Naive thymus-derived CD4-positive, alpha-beta T cell (primary cell): Measurements from ENCODE around the gene BRI3. TPM values are rescaled to one million over a fixed set of nuclear protein-coding genes. Genes with fewer than 3 reads are reported as not detected.

ENCODE experiments used
- ATAC-seq: fragments of 150-1000 bp; cut with Tn5 transposase; 2 replicates; pipeline ENCODE4 v1.10.0; 2021; ENCODE audit warnings: mild to moderate bottlenecking, moderate library complexity
- CTCF ChIA-PET: fragments of 350-600 bp; sonication (Branson Sonifier 250); formaldehyde crosslinking; loops from one replicate; lab custom pipeline; 2021; ENCODE audit warnings: antibody characterized with exemption; lab: Charles Lee
- POLR2A ChIA-PET: fragments of 350-600 bp; sonication (Branson Sonifier 250); formaldehyde crosslinking; loops from one replicate; lab custom pipeline; 2021; ENCODE audit warnings: antibody characterized with exemption, inconsistent platforms; lab: Charles Lee
- DNase-seq, 9 donors: peaks; one replicate each; pipeline versions ENCODE4 v3.0.0 to v3.0.0-alpha.2; 2020 to 2022; ENCODE audit warnings: mixed read lengths in 1 of 9
- H3K27ac ChIP-seq: one replicate; pipeline ENCODE4 v1.7.0; 2013; ENCODE audit warnings: mild to moderate bottlenecking, low read depth, low read length, moderate library complexity
- H3K27me3 ChIP-seq, 2 donors: one replicate each; pipeline ENCODE4 v1.7.0; 2013; ENCODE audit warnings: low read length in 2 of 2, mild to moderate bottlenecking in 2 of 2, moderate library complexity in 2 of 2; ENCODE audit not compliant: control insufficient read depth in 2 of 2, insufficient read depth in 2 of 2
- H3K36me3 ChIP-seq, 3 experiments: 1 replicate in 2 of 3; 2 replicates in 1 of 3; pipeline ENCODE4 v1.7.0; 2013; ENCODE audit warnings: low read length in 3 of 3, mild to moderate bottlenecking in 3 of 3, moderate library complexity in 1 of 3; ENCODE audit not compliant: insufficient read depth in 3 of 3, control insufficient read depth in 2 of 3
- H3K4me1 ChIP-seq, 2 donors: one replicate each; pipeline ENCODE4 v1.7.0; 2013; ENCODE audit warnings: low read length in 2 of 2, mild to moderate bottlenecking in 2 of 2, moderate library complexity in 1 of 2; ENCODE audit not compliant: control insufficient read depth in 2 of 2, insufficient read depth in 2 of 2
- H3K4me3 ChIP-seq: 2 replicates; pipeline ENCODE4 v1.7.0; 2013; ENCODE audit warnings: mild to moderate bottlenecking, low read length
- H3K9me3 ChIP-seq, 3 experiments: 1 replicate in 2 of 3; 2 replicates in 1 of 3; pipeline ENCODE4 v1.7.0; 2013; ENCODE audit warnings: low read length in 3 of 3; ENCODE audit not compliant: control insufficient read depth in 2 of 3
- H3K27ac Mint-ChIP-seq, 9 donors: one replicate each; pipeline ENCODE4 v1.8.0; 2020 to 2022; ENCODE audit warnings: mixed read lengths in 9 of 9, mild to moderate bottlenecking in 8 of 9, moderate library complexity in 5 of 9, inconsistent platforms in 2 of 9
- H3K27me3 Mint-ChIP-seq, 5 donors: one replicate each; pipeline ENCODE4 v1.8.0; 2021 to 2022; ENCODE audit warnings: mixed read lengths in 5 of 5, mild to moderate bottlenecking in 1 of 5
- H3K36me3 Mint-ChIP-seq, 5 donors: one replicate each; pipeline ENCODE4 v1.8.0; 2020 to 2022; ENCODE audit warnings: mixed read lengths in 5 of 5, mild to moderate bottlenecking in 3 of 5, inconsistent platforms in 1 of 5
- H3K4me1 Mint-ChIP-seq, 7 donors: one replicate each; pipeline ENCODE4 v1.8.0; 2020 to 2022; ENCODE audit warnings: mixed read lengths in 7 of 7, mild to moderate bottlenecking in 3 of 7, inconsistent platforms in 1 of 7
- H3K4me3 Mint-ChIP-seq, 10 donors: one replicate each; pipeline ENCODE4 v1.8.0; 2020 to 2022; ENCODE audit warnings: mild to moderate bottlenecking in 10 of 10, mixed read lengths in 10 of 10, moderate library complexity in 6 of 10, inconsistent platforms in 2 of 10
- H3K9me3 Mint-ChIP-seq, 11 donors: one replicate each; pipeline ENCODE4 v1.8.0; 2020 to 2022; ENCODE audit warnings: mixed read lengths in 11 of 11, mild to moderate bottlenecking in 4 of 11, inconsistent platforms in 1 of 11, moderate library complexity in 1 of 11
- intact Hi-C, 2 donors: fragments of 100-400 bp; cut with micrococcal nuclease; formaldehyde crosslinking; loops; one replicate each; pipeline ENCODE4 v1.15.1; 2023
- polyA plus RNA-seq, 2 donors: library from polyadenylated mRNA; unstranded; fragments of 300-500 nt; fragmentation: Illumina TruSeq; gene quantifications; one replicate each; pipeline ENCODE4 v1.2.3, GENCODE V29; 2021
- total RNA-seq, 6 experiments: library from RNA in 5 of 6; stranded (reverse) in 5 of 6; gene quantifications; 1 replicate in 5 of 6; 2 replicates in 1 of 6; pipeline ENCODE4 v1.2.3 and lab custom pipeline; 2021 to 2026

Gene BRI3
- total and polyA plus RNA-seq, 7 experiments from 2014 or later, result 17.8 to 194 (median 82.4) TPM

DNA sequence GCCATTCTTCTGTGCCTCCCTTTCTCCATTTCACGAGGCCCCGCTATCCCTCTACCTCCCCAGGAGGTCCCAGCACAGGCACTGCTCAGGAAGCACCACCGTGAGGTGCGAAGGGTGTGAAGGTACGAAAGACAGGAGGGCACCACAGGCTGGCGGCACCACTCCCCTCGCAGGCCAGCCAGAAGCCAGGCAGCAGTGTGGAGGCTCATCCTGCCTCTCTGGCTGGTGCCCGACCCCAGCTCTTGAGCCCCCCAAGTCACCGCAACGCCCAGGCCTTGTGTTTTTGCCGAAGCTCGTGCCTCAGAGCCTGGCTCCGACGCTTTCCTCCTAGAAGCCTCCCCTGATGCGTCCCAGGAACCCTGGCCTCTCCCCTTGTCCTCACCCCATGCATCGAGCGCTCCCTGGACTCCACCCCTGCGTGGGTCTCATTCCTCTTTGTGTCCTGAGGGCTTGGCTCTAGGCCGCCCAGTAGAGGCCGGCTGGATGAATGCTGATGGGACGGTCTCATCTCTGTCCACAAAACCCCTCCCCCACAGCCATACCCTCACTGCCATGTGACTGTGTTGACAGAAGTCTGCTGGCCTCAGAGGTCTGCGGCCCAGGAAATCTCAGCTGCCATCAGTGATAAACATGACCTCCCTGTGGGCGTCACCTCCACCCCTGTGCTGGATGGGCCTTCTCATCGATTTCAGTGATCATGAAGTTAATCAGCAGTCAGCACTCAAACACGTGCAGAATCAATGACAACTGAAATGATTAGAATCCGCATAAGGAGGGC, 19.3 kb downstream of the BRI3 start:
- Mint-ChIP-seq H3K36me3 (peaks cover 0 to 4% (median 0%) of the 10 kb centered on the region in 5 donors), H3K4me3 (no peak overlapping the region), H3K4me1 (peaks cover 0 to 3% (median 0%) of the 10 kb centered on the region in 7 donors), H3K9me3 (no peaks in the 10 kb centered on the region), H3K27ac (no peak overlapping the region), H3K27me3 (no peaks in the 10 kb centered on the region)
- H3K9me3 ChIP-seq, result no peaks in the 10 kb centered on the region
- DNase-seq, result no peak
- no peak overlapping the region for H3K27ac ChIP-seq
- H3K27me3 ChIP-seq, result no peaks in the 10 kb centered on the region
- intact Hi-C loops, result no loop called here
- POLR2A ChIA-PET, result no interaction called here
- H3K4me1 ChIP-seq, result no peaks in the 10 kb centered on the region
- ATAC-seq, result no peak
- H3K4me3 ChIP-seq, result no peak overlapping the region
- H3K36me3 ChIP-seq, result no peaks in the 10 kb centered on the region
- CTCF ChIA-PET, result interaction anchor here (0.6 kb wide), 1 partner anchor 864 kb away, joined by 3 read pairs; no protein-coding TSS in a partner anchor

GRCh38 chr7:98301693-98302470, 20.4 kb downstream of the BRI3 start:
- ChIA-PET POLR2A (interaction anchor here (0.5 kb wide), 1 partner anchor 1170 kb away, joined by 3 read pairs; no protein-coding TSS in a partner anchor), CTCF (no interaction called here)
- H3K36me3 Mint-ChIP-seq, result peaks cover 0 to 4% (median 0%) of the 10 kb centered on the region in 5 donors
- intact Hi-C loops, result no loop called here
- no peaks in the 10 kb centered on the region for H3K27me3 ChIP-seq
- no peak overlapping the region for H3K4me3 ChIP-seq
- no peaks in the 10 kb centered on the region for H3K9me3 ChIP-seq
- no peak for ATAC-seq
- H3K36me3 ChIP-seq, result peaks cover 0 to 3% (median 0%) of the 10 kb centered on the region in 3 experiments
- DNase-seq, result no peak
- H3K4me1 ChIP-seq, result no peaks in the 10 kb centered on the region
- H3K4me1 Mint-ChIP-seq, result peaks cover 0 to 1% (median 0%) of the 10 kb centered on the region in 7 donors
- H3K27ac ChIP-seq, result no peak overlapping the region
- no peak overlapping the region for H3K27ac Mint-ChIP-seq
- H3K4me3 Mint-ChIP-seq, result no peak overlapping the region
- no peaks in the 10 kb centered on the region for H3K27me3 Mint-ChIP-seq
- H3K9me3 Mint-ChIP-seq, result no peaks in the 10 kb centered on the region

DNA sequence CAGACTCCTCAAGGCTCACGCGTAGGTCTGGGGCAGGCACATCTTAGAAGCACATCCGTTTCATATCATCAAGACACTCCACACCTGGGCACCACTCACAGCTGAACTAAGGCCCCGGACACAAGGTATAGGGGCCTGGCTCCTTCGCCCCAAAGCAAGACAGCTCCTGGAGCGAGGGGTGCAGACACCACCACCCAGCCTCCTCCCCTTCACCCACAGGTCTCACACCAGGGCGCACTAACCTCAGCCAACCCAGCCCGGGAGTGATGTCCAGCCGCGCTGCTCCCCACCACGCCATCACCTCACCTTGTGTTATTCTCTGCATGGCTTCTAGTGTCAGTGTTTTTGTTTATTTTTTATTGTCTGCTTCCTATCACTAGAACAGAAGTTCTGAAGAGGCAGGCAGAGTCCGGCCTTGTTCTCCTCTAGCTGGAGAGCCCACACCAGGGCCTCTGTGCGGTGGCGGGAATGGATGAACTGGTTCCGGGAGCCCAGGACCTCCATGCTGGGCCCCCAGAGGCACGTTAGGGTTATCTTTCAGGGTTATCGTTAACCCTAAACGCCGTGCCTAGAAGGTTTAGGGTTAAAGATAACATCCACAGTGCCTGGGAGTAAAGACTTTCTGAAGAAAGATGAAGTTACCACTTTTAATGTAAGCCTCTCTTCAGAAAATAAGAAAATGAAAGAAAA, 21.8 kb downstream of the BRI3 start:
- H3K27me3 ChIP-seq, result no peaks in the 10 kb centered on the region
- Mint-ChIP-seq H3K4me3 (no peak overlapping the region), H3K27ac (peak overlapping the region in 1 of 9 donors; percentile 38), H3K9me3 (no peaks in the 10 kb centered on the region), H3K4me1 (peaks cover 0 to 1% (median 0%) of the 10 kb centered on the region in 7 donors), H3K27me3 (no peaks in the 10 kb centered on the region), H3K36me3 (peaks cover 0 to 13% (median 0%) of the 10 kb centered on the region in 5 donors)
- ATAC-seq (no peak), DNase-seq (no peak)
- no peak overlapping the region for H3K4me3 ChIP-seq
- intact Hi-C loops, result no loop called here
- no peak overlapping the region for H3K27ac ChIP-seq
- CTCF ChIA-PET, result no interaction called here
- peaks cover 0 to 3% (median 0%) of the 10 kb centered on the region in 3 experiments for H3K36me3 ChIP-seq
- H3K4me1 ChIP-seq, result no peaks in the 10 kb centered on the region
- POLR2A ChIA-PET, result no interaction called here
- H3K9me3 ChIP-seq, result no peaks in the 10 kb centered on the region

DNA sequence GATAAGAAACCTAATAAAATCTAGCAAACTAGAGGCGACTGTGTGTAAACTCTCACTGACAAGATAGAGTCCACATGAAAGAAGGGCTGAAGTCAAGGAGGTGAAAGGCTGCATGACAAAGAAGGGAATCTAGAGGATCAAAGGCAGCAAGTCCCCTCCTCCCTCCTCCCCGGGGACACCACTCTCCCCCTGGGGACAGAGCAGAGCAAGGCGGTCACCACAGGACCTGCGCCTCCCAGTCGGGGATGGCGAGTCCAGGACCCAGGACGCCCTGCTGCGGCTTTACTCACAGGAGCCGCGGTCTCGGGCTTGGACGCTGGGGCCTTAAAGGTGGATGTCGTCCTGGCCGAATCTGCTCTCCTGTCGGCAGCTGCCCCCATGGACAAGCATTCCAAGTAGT, 22.4 kb downstream of the BRI3 start:
- Mint-ChIP-seq H3K27ac (no peak overlapping the region), H3K36me3 (peaks cover 0 to 14% (median 0%) of the 10 kb centered on the region in 5 donors), H3K4me3 (no peak overlapping the region), H3K27me3 (no peaks in the 10 kb centered on the region), H3K9me3 (no peaks in the 10 kb centered on the region), H3K4me1 (peaks cover 0 to 1% (median 0%) of the 10 kb centered on the region in 7 donors)
- Histone ChIP-seq H3K4me1 (no peaks in the 10 kb centered on the region), H3K27ac (no peak overlapping the region), H3K9me3 (no peaks in the 10 kb centered on the region), H3K27me3 (no peaks in the 10 kb centered on the region), H3K4me3 (no peak overlapping the region), H3K36me3 (peaks cover 0 to 3% (median 0%) of the 10 kb centered on the region in 3 experiments)
- DNase-seq (no peak), ATAC-seq (no peak)
- CTCF ChIA-PET, result no interaction called here
- POLR2A ChIA-PET, result no interaction called here
- intact Hi-C loops, result no loop called here

DNA sequence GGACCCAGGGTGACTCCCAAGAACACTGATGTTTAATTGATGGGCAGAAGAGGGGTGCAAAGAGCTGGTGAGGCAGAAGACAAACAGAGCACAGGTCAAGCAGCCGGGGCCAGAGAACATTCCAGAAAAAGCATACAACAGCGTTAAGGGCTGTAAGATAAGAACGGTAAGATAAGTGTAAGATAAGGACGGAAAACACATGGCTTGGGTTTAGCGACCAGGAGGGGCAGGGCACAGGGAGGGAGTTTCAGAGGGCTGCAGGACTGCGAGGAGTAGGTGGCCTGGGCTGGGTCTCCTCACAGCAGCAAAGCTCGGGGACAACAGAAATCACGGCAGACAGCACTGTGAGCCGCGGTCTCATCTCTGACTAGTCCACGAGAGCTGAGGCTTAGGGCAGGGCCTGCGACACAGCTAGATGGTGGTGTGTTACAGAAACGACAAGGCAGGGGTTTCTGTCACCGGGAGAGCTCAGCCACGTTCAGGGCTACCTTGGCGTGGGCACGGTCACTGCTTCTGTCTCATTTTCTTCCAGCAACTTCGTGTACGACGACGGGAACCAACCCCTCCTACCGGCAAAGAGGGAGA, 24.6 kb downstream of the BRI3 start:
- H3K36me3 ChIP-seq, result peaks cover 0 to 3% (median 0%) of the 10 kb centered on the region in 3 experiments
- no peak overlapping the region for H3K4me3 Mint-ChIP-seq
- no peaks in the 10 kb centered on the region for H3K27me3 Mint-ChIP-seq
- no peaks in the 10 kb centered on the region for H3K9me3 Mint-ChIP-seq
- no peak overlapping the region for H3K27ac Mint-ChIP-seq
- ATAC-seq (no peak), DNase-seq (no peak)
- no peaks in the 10 kb centered on the region for H3K27me3 ChIP-seq
- H3K36me3 Mint-ChIP-seq, result peaks cover 0 to 10% (median 0%) of the 10 kb centered on the region in 5 donors
- no peaks in the 10 kb centered on the region for H3K4me1 ChIP-seq
- no peak overlapping the region for H3K4me3 ChIP-seq
- ChIA-PET POLR2A (no interaction called here), CTCF (no interaction called here)
- H3K4me1 Mint-ChIP-seq, result peaks cover 0 to 1% (median 0%) of the 10 kb centered on the region in 7 donors
- H3K9me3 ChIP-seq, result no peaks in the 10 kb centered on the region
- intact Hi-C loops, result no loop called here
- no peak overlapping the region for H3K27ac ChIP-seq

DNA sequence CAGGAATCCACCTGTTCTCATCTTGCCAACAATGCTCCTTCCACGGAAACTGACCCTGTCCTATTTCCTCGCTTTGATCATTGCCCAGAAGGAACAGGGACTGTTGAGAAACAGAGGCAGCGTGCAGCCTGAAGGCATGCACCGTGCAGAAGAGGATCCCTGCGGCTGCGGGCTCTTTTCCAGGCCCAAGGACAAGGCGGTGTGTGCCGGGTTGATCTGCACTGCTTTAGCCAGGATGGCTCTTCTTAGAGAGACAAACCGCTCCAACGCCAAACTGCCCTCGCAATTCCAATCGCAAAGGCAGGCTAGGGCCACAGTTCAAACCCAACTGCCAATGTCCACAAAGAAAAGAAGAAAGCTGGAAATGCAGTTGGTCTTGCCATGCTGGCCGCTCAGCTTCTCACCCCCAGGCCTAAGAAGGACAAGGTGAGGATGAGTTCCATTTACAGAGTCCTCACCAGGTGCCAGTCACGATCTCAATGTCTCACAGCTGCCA, 26.5 kb downstream of the BRI3 start:
- no peak for DNase-seq
- POLR2A ChIA-PET, result no interaction called here
- Mint-ChIP-seq H3K4me3 (no peak overlapping the region), H3K36me3 (peaks cover 0 to 10% (median 0%) of the 10 kb centered on the region in 5 donors), H3K27me3 (no peaks in the 10 kb centered on the region), H3K4me1 (no peaks in the 10 kb centered on the region), H3K9me3 (no peaks in the 10 kb centered on the region), H3K27ac (no peak overlapping the region)
- Histone ChIP-seq H3K4me3 (no peak overlapping the region), H3K9me3 (no peaks in the 10 kb centered on the region), H3K27ac (no peak overlapping the region), H3K36me3 (peaks cover 0 to 3% (median 0%) of the 10 kb centered on the region in 3 experiments), H3K27me3 (no peaks in the 10 kb centered on the region), H3K4me1 (no peaks in the 10 kb centered on the region)
- no peak for ATAC-seq
- CTCF ChIA-PET, result no interaction called here
- intact Hi-C loops, result no loop called here
